ENCODE measurements around the gene DTD1.

Gene DTD1

DNA sequence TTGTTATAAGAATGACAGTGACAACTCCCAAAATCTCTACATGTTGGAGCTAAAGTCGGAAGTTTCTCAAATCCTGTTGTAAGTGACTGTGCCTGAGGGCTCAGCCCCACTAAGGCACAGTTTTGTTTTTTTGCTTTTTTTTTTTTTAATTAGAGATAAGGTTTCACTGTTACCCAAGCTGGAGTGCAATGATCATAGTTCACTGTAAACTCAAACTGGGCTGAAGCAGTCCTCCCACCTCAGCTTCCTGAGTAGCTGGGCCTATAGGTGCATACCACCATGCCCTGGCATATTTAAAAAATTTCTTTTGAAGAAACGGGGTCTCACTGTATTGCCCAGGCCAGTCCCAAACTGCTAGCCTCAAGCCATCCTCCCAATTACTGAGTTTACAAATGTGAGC lies 96.9 kb downstream of the DTD1 start:
- no peak for DNase-seq (ENCODE audit: low read depth)
- TF ChIP-seq, protein P1, sequence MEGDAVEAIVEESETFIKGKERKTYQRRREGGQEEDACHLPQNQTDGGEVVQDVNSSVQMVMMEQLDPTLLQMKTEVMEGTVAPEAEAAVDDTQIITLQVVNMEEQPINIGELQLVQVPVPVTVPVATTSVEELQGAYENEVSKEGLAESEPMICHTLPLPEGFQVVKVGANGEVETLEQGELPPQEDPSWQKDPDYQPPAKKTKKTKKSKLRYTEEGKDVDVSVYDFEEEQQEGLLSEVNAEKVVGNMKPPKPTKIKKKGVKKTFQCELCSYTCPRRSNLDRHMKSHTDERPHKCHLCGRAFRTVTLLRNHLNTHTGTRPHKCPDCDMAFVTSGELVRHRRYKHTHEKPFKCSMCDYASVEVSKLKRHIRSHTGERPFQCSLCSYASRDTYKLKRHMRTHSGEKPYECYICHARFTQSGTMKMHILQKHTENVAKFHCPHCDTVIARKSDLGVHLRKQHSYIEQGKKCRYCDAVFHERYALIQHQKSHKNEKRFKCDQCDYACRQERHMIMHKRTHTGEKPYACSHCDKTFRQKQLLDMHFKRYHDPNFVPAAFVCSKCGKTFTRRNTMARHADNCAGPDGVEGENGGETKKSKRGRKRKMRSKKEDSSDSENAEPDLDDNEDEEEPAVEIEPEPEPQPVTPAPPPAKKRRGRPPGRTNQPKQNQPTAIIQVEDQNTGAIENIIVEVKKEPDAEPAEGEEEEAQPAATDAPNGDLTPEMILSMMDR (IDR thresholded peaks at IDR 0.05; ENCODE audit: insufficient read depth, low read depth, low read length, missing control alignments): no peak
- no peak overlapping the region for H3K4me3 ChIP-seq (ENCODE audit: low read length)

DNA sequence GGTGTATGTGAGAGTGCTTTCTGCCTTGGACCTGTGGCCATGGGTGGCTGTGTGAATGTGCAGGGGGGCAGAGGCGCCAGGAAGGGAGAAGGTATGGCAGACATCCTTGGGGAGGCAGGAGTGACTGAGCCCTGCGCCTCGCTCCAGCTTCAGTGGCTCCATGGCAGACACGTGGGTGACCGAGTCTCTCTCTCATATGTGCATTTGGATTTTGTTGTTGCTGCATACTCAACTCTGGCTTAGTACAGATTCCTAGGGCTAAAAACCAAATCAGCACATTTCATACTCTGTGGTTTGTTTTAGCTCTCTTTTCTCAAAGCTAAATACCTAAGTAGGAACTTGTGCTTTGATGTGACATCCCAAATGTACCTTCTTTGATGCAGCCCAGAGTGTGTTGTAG lies 97.6 kb downstream of the DTD1 start:
- no peak overlapping the region for H3K4me3 ChIP-seq (ENCODE audit: low read length)
- DNase-seq (ENCODE audit: low read depth): no peak
- TF ChIP-seq, protein P1 (IDR thresholded peaks at IDR 0.05; ENCODE audit: insufficient read depth, low read depth, low read length, missing control alignments): no peak

DNA sequence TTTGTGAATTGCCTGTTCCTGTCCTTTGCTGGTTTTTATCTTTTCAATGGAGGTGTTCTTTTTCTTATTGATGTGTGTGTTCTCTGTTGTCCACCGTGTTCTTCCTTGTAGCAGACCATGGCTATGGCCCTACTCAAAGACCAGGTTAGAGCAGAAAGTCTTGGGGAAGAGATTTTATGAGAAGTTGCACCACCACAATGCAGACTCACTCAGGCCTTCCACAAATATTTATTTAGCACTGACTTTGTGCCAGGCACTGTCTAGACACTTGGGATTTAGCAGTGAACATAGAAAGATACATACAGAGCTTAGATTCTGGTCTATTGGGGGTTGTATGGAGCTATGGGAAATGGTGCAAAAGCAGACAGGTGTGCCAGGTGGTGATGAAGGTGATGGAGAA lies 98.8 kb downstream of the DTD1 start:
- TF ChIP-seq, protein P1 (IDR thresholded peaks at IDR 0.05; ENCODE audit: insufficient read depth, low read depth, low read length, missing control alignments): no peak
- DNase-seq (ENCODE audit: low read depth): no peak
- H3K4me3 ChIP-seq (ENCODE audit: low read length): no peak overlapping the region

DNA sequence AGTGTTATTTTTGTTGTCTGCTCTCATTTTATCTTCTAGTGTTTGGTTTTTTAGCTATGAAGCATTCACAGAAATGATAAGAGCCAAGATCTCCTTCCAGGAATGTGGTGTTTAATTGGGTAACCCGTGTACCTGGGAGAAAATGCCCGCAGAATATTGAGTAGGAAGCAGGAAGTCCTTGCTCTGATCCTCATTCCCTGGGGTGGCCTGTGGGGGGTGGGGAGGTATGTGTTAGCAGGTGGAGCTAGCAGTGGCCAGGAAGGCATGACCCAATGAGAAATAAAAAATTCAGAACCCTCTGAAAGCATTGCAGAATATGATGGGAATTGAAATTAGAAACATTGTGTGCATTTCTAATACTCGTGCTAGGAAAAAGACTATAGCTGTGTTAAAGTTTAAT lies 100.8 kb downstream of the DTD1 start:
- DNase-seq (ENCODE audit: low read depth): no peak
- H3K4me3 ChIP-seq (ENCODE audit: low read length): no peak overlapping the region
- TF ChIP-seq, protein P1 (IDR thresholded peaks at IDR 0.05; ENCODE audit: insufficient read depth, low read depth, low read length, missing control alignments): no peak

DNA sequence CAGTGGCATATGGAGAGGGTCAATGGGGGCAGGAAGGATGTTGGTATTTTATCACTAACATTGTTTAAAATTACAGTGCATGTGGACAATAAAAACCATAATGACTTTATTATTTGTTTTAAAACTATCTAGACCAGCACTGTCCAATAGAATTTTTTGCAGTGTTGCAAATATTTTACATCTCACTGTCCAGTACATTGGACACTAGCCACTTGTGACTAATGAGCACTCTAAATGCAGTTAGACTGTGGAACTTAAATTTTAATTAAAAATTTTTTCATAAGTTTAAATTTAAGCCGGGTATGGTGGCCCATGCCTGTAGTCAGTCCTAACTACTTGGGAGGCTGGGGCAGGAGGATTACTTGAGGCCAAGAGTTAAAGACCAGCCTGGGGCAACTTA lies 101.7 kb downstream of the DTD1 start:
- TF ChIP-seq, protein P1 (IDR thresholded peaks at IDR 0.05; ENCODE audit: insufficient read depth, low read depth, low read length, missing control alignments): no peak
- no peak for DNase-seq (ENCODE audit: low read depth)
- H3K4me3 ChIP-seq (ENCODE audit: low read length): no peak overlapping the region

DNA sequence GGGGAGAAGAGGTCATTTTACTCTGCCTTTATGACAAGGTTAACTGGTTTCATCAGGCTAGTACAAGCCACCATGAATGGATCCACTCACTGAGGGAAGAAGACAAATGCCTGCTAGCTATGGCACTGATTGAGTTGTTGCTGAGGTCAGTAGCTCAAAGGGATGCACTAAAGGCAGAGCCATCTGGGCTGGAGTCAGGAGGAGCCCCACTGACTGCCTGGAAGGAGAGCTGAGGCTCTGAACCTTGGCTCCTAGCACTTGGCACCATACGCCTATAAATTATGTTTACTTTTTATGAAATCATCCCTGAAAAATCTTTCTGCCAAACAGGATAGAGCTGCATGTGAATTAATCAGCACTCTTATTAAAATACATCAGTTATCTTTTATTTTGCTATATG lies 104.6 kb downstream of the DTD1 start:
- DNase-seq (ENCODE audit: low read depth): peak; percentile 4
- TF ChIP-seq, protein P1 (IDR thresholded peaks at IDR 0.05; ENCODE audit: insufficient read depth, low read depth, low read length, missing control alignments): no peak
- H3K4me3 ChIP-seq (ENCODE audit: low read length): no peak overlapping the region

DNA sequence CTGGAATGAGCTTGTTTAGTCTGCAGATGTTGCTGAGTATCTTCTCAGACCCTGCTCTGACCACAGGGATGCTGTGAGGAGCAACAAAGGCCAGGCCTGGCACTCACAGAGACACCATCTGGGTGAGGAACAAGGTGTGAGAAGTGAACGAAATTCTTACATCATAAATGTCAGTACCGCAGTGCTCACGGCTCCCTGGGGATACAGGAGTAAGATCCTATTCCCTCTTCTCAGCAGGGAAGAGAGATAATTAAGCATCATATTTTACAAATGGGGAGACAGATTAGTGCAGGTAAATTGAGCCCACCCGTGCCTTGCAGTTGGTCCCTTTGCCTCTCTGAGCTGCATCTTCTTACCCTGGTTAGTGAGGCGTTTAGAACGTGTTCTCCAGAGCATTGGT lies 106.2 kb downstream of the DTD1 start:
- no peak overlapping the region for H3K4me3 ChIP-seq (ENCODE audit: low read length)
- no peak for DNase-seq (ENCODE audit: low read depth)
- TF ChIP-seq, protein P1 (IDR thresholded peaks at IDR 0.05; ENCODE audit: insufficient read depth, low read depth, low read length, missing control alignments): no peak
